Rectal smooth muscle tissue (tissue), 1 donor: Measurements from ENCODE around the gene PCBP3.

ENCODE experiments used
- H3K27ac ChIP-seq: one replicate; pipeline ENCODE4 v1.7.0; 2013; ENCODE audit warnings: low read depth, low read length, inconsistent platforms
- H3K27me3 ChIP-seq: one replicate; pipeline ENCODE4 v1.7.0; 2013; ENCODE audit warnings: low read length; ENCODE audit not compliant: control insufficient read depth, insufficient read depth
- H3K36me3 ChIP-seq: one replicate; pipeline ENCODE4 v1.7.0; 2013; ENCODE audit warnings: low read length; ENCODE audit not compliant: control insufficient read depth, insufficient read depth
- H3K4me1 ChIP-seq: one replicate; pipeline ENCODE4 v1.7.0; 2013; ENCODE audit warnings: low read length; ENCODE audit not compliant: control insufficient read depth, insufficient read depth
- H3K4me3 ChIP-seq: one replicate; pipeline ENCODE4 v1.7.0; 2013; ENCODE audit warnings: low read length
- H3K9ac ChIP-seq: one replicate; pipeline ENCODE4 v1.7.0; 2013; ENCODE audit warnings: low read length

The PCBP3 gene

GRCh38 chr21:45748593-45748992 is 105.1 kb downstream of the PCBP3 start:
- Histone ChIP-seq H3K27me3 (no peaks in the 10 kb centered on the region), H3K4me3 (no peak overlapping the region), H3K36me3 (no peaks in the 10 kb centered on the region), H3K27ac (no peak overlapping the region), H3K9ac (no peak overlapping the region), H3K4me1 (no peaks in the 10 kb centered on the region)

GRCh38 chr21:45749974-45750373 is 106.4 kb downstream of the PCBP3 start:
- no peak overlapping the region for H3K9ac ChIP-seq

GRCh38 chr21:45750936-45751335 is 107.4 kb downstream of the PCBP3 start:
- H3K9ac ChIP-seq, result no peak overlapping the region
- no peaks in the 10 kb centered on the region for H3K27me3 ChIP-seq
- H3K4me1 ChIP-seq, result no peaks in the 10 kb centered on the region
- no peak overlapping the region for H3K27ac ChIP-seq
- no peak overlapping the region for H3K4me3 ChIP-seq
- no peaks in the 10 kb centered on the region for H3K36me3 ChIP-seq

More at GRCh38 chr21:45749974-45750373, 106.4 kb downstream of the PCBP3 start:
- H3K36me3 ChIP-seq, result no peaks in the 10 kb centered on the region
- H3K27ac ChIP-seq, result no peak overlapping the region
- H3K4me1 ChIP-seq, result no peaks in the 10 kb centered on the region
- no peaks in the 10 kb centered on the region for H3K27me3 ChIP-seq
- no peak overlapping the region for H3K4me3 ChIP-seq

GRCh38 chr21:45753445-45753844 is 109.9 kb downstream of the PCBP3 start:
- no peak overlapping the region for H3K9ac ChIP-seq
- H3K27me3 ChIP-seq, result no peaks in the 10 kb centered on the region
- H3K27ac ChIP-seq, result no peak overlapping the region

GRCh38 chr21:45756029-45756428 is 112.5 kb downstream of the PCBP3 start:
- Histone ChIP-seq H3K9ac (no peak overlapping the region), H3K27me3 (no peaks in the 10 kb centered on the region), H3K36me3 (no peaks in the 10 kb centered on the region), H3K4me1 (no peaks in the 10 kb centered on the region), H3K27ac (no peak overlapping the region), H3K4me3 (no peak overlapping the region)

More at GRCh38 chr21:45753445-45753844, 109.9 kb downstream of the PCBP3 start:
- no peaks in the 10 kb centered on the region for H3K4me1 ChIP-seq
- H3K36me3 ChIP-seq, result no peaks in the 10 kb centered on the region
- no peak overlapping the region for H3K4me3 ChIP-seq

- Histone ChIP-seq H3K36me3 (no peaks in the 10 kb centered on the region), H3K4me1 (no peaks in the 10 kb centered on the region), H3K27ac (no peak overlapping the region), H3K27me3 (no peaks in the 10 kb centered on the region), H3K9ac (no peak overlapping the region), H3K4me3 (no peak overlapping the region)
Observed at GRCh38 chr21:45756669-45757068, 113.1 kb downstream of the PCBP3 start.

GRCh38 chr21:45761704-45762103 is 118.2 kb downstream of the PCBP3 start:
- Histone ChIP-seq H3K4me1 (no peaks in the 10 kb centered on the region), H3K27ac (no peak overlapping the region), H3K27me3 (no peaks in the 10 kb centered on the region), H3K4me3 (no peak overlapping the region), H3K36me3 (no peaks in the 10 kb centered on the region), H3K9ac (no peak overlapping the region)

GRCh38 chr21:45763074-45763473 is 119.5 kb downstream of the PCBP3 start:
- H3K27me3 ChIP-seq, result no peaks in the 10 kb centered on the region
- no peak overlapping the region for H3K9ac ChIP-seq
- H3K4me3 ChIP-seq, result no peak overlapping the region
- no peaks in the 10 kb centered on the region for H3K36me3 ChIP-seq
- no peaks in the 10 kb centered on the region for H3K4me1 ChIP-seq
- no peak overlapping the region for H3K27ac ChIP-seq

- Histone ChIP-seq H3K9ac (no peak overlapping the region), H3K27me3 (no peaks in the 10 kb centered on the region), H3K4me1 (peaks cover 3% of the 10 kb centered on the region), H3K27ac (no peak overlapping the region), H3K36me3 (no peaks in the 10 kb centered on the region), H3K4me3 (no peak overlapping the region)
Observed at GRCh38 chr21:45763506-45763905, 120.0 kb downstream of the PCBP3 start.

GRCh38 chr21:45764792-45765191 is 121.3 kb downstream of the PCBP3 start:
- H3K9ac ChIP-seq, result no peak overlapping the region
- H3K27ac ChIP-seq, result no peak overlapping the region
- H3K27me3 ChIP-seq, result no peaks in the 10 kb centered on the region
- no peaks in the 10 kb centered on the region for H3K36me3 ChIP-seq
- H3K4me1 ChIP-seq, result peaks cover 5% of the 10 kb centered on the region
- H3K4me3 ChIP-seq, result no peak overlapping the region

- peaks cover 5% of the 10 kb centered on the region for H3K4me1 ChIP-seq
- H3K27me3 ChIP-seq, result no peaks in the 10 kb centered on the region
- no peaks in the 10 kb centered on the region for H3K36me3 ChIP-seq
- H3K27ac ChIP-seq, result no peak overlapping the region
- no peak overlapping the region for H3K9ac ChIP-seq
- H3K4me3 ChIP-seq, result no peak overlapping the region
Observed at GRCh38 chr21:45765375-45765774, 121.8 kb downstream of the PCBP3 start.

GRCh38 chr21:45766055-45766454 is 122.5 kb downstream of the PCBP3 start:
- Histone ChIP-seq H3K4me3 (no peak overlapping the region), H3K27me3 (no peaks in the 10 kb centered on the region), H3K4me1 (peaks cover 5% of the 10 kb centered on the region), H3K9ac (no peak overlapping the region), H3K27ac (no peak overlapping the region), H3K36me3 (no peaks in the 10 kb centered on the region)

GRCh38 chr21:45766501-45766900 is 123.0 kb downstream of the PCBP3 start:
- H3K36me3 ChIP-seq, result no peaks in the 10 kb centered on the region
- no peak overlapping the region for H3K9ac ChIP-seq

More at GRCh38 chr21:45766501-45766900, 123.0 kb downstream of the PCBP3 start:
- Histone ChIP-seq H3K4me1 (peaks cover 5% of the 10 kb centered on the region), H3K27ac (no peak overlapping the region), H3K4me3 (no peak overlapping the region), H3K27me3 (no peaks in the 10 kb centered on the region)
